Activated CD4-positive, alpha-beta T cell treated with anti-CD3 and anti-CD28 coated beads for 48 hours (primary cell): Measurements from ENCODE around the gene OPN3.
A peak's percentile ranks its signal among the peaks of the same experiment; 100 is the strongest.

ENCODE experiments used
- DNase-seq: peaks from one replicate; pipeline ENCODE4 v3.0.0-alpha.2; 2020

The OPN3 gene

DNA sequence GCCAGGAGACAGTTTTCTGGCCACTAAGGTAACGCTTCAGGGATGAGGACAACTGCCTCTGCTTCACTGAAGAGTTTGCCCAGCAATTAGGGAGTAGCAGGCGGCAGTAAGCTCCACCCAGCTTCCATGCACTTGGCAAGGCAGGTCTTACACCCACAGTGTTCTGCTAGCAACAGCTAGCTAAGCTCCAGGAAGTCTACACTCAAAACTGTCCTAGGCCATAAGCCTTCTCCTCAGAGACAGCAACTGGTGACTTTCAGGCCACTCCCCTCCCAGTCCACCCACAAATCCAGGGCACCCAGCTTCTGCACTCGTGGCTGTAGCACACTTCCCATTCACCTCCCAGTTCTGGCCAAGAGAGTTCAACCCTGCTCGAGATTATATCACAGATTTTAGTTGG lies 60.7 kb downstream of the OPN3 start:
- DNase-seq = no peak

DNA sequence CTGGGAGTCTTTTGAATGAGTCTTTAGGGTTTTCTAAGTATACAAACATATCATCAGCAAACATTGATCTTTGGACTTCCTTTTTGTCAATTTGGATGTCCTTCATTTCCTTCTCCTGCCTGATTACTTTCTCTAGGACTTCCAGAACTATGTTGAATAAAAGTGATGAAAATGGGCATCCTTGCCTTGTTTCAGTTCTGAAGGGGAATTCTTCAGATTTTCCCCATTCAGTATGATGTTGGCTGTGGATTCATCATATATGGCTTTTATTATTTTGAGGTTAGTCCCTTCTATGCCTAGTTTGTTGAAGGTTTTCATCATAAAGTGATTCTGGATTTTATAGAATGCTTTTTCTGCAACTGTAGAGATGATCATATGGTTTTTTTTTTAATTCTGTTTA lies 66.0 kb downstream of the OPN3 start:
- DNase-seq = no peak

DNA sequence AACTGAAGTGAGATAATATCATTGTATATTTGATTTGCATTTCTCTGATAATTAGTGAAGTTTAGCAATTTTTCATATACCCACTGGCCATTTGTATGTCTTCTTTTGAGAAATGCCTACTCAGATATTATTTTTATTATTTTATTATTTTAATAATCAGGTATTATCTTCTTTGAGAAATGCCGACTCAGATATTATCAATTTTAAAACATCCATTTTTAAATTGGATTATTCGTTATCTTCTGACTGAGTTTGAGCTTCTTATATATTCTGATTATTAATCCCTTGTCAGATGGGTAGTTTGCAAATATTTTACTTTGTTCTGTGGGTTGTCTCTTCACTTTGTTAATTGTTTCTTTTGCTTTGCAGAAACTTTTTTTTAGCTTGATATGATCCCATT lies 70.3 kb downstream of the OPN3 start:
- DNase-seq = no peak

DNA sequence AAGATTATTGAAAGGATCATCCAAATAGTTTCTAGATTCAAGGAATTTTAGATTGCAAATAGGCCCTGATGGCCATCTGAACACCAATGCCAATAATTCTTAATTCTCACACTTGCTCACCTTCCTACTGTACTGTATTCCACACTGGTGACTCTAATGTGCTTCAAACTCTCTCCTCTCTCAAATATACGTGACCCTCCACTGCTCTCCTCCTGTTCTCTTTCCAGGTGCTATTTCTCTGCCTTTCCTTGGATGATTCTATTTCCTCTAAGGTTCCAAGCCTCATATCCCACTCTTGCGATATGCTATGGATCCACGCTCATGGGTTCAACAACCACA lies 79.4 kb downstream of the OPN3 start:
- DNase-seq = no peak

GRCh38 chr1:241560146-241560848 lies 79.9 kb downstream of the OPN3 start:
- no peak for DNase-seq

DNA sequence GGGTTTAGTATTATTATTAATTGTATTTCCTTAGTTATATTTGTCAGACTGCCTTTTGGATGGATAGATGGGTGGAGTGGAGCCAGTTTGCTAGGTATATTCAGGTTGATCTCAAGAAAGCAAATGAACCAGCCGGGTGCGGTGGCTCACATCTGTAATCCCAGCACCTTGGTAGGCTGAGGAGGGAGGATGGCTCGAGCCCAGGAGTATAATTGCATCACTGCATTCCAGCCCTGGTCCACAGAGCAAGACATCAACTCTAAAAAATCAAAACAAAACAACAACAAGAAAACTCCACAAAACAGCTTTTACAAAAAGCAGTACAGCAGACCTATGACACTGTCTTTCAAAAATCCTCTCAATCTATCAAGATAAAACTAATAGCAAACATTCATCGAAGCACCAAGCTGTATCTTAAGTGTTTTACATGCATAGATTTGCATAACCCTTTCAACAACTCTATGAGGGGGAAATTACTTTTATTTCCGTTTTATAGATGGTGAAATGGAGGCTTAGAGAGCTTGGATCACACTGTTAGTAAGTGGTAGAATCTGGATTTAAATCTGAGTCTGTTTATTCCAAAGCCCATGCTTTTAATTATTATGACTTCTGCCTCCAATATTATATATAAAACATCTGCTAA lies 82.5 kb downstream of the OPN3 start:
- no peak for DNase-seq

DNA sequence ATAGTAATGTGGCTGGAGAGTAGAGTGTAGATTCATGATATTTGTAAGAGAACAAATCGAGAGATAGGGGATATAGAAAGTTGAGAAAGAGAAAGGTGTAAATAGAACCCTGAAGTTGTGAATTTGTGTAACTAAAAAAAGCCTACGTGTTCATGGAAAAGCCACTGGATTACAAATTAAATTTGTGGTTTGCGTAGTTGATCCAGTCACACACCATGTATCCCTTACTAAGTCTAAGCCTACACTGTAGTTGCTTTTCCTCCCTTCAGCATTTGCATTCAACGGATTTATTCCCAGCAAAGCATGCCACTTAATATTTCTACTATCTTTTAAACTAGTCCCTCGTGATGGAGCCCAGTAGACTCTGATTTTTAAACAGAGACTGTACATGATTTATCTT lies 83.1 kb downstream of the OPN3 start:
- no peak for DNase-seq

DNA sequence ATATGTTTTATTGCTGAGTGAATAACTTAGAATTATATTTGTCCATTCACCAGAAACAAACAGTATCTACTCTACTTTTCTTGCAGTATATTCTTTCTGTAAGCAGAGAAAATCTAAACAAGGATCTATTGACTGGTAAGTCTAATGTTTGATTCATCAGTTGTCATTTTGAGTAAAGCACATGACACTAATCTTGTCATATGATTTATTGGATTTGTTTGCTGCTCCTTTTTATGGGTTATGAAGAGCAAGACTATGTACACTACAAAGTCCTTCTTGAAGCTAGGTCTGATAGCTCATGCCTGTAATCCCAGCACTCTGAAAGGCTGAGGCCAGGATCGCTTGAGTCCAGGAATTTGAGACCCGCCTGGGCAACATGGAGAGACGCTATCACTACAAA lies 84.6 kb downstream of the OPN3 start:
- DNase-seq = no peak

- no peak for DNase-seq
Measured at GRCh38 chr1:241553886-241554592, 86.1 kb downstream of the OPN3 start.

DNA sequence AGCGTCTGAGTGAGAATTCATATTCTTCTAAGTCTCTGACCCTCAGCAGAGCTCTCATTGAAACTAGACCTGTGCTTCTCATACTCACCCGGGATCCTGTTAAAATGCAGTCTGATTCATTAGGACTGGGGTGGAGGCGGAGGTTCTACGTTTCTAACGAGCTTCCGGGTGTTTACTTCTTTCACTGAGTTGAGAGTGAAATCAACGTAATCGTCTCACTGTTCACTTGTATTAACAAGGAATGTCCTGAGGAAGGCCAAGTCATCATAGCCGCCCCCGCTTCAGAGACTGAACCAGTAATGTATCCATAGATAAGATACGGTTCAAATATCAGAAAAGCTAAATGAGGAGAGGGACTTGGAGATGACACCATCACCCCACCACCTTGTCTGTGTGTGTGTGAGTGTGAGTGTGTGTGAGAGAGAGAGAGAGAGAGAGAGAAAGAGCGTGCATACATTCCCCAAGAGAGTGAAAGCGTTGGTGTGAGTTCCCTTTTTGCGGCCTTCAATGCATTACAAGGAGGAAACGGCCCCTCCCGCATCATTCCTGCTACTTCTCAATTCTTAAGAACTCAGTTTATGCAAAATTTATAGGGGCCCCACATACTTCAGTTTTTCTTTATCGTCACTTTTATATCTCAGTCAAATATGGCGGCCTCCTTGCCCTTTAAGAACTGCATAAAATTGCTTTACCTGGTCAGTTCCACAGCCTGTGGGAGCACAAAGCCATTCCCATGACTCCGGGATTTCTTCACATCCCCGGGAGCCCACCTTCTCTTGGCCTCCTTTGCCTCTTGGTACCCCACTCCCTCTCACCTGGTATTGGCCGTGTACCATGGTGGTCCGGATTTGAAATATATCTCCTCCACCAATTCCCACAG lies 88.2 kb downstream of the OPN3 start:
- DNase-seq = peak; percentile 75

DNA sequence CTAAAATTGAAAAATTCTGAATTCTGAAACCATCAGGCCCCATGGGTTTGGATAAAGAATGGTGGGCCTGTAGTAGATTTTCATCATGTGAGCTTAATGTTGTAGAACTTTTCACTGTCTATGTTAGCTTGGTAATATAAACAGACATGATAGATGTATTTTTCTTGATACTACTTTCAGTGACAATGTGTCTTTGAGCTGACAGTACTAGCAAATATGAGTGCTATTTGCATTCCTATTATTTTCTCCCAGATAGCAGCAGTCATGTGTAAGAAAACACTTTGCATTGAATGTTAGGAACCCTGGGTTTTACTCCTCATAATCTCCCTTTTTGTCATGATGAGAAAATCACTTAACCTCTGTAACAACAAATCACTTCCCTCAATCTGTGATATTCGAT lies 89.9 kb downstream of the OPN3 start:
- DNase-seq = no peak

GRCh38 chr1:241548008-241548407 lies 92.2 kb downstream of the OPN3 start:
- DNase-seq = no peak
